Fibroblast of lung (primary cell): ENCODE results near the gene METAP1D. TPM values are rescaled to one million over a fixed set of nuclear protein-coding genes. Genes with fewer than 3 reads are reported as not detected.

Experiments
- DNase-seq, 2 donors: peaks; one replicate each; pipeline versions ENCODE4 v3.0.0 to v3.0.0-alpha.2; 2010; ENCODE audit warnings: low read depth in 2 of 2
- H2AFZ ChIP-seq: 2 replicates; pipeline ENCODE4 v1.5.1; 2012; ENCODE audit warnings: low read length, control low read depth, inconsistent platforms
- H3K27ac ChIP-seq: 2 replicates; pipeline ENCODE4 v1.5.1; 2011; ENCODE audit warnings: low read length, control low read depth; ENCODE audit not compliant: insufficient read depth
- H3K27me3 ChIP-seq: 2 replicates; pipeline ENCODE4 v1.5.1; 2011; ENCODE audit warnings: mild to moderate bottlenecking, low read length; ENCODE audit not compliant: control insufficient read depth, insufficient read depth
- H3K36me3 ChIP-seq: 2 replicates; pipeline ENCODE4 v1.5.1; 2011; ENCODE audit warnings: low read length; ENCODE audit not compliant: control insufficient read depth, insufficient read depth
- H3K4me1 ChIP-seq: 2 replicates; pipeline ENCODE4 v1.5.1; 2011; ENCODE audit warnings: low read length; ENCODE audit not compliant: control insufficient read depth, insufficient read depth; ENCODE audit errors: extremely low read depth
- H3K4me2 ChIP-seq: 2 replicates; pipeline ENCODE4 v1.5.1; 2011; ENCODE audit warnings: low read length, control low read depth; ENCODE audit not compliant: insufficient read depth; ENCODE audit errors: extremely low read depth
- H3K4me3 ChIP-seq, 4 experiments: fragments of 200-600 bp in 1 of 4; sonication (generic) in 1 of 4; replicated peaks in 1 of 4; 2 replicates each; pipeline ENCODE4 v1.5.1; 2011 to 2016; ENCODE audit warnings: low read length in 4 of 4, low read depth in 3 of 4, mild to moderate bottlenecking in 3 of 4, control low read depth in 2 of 4, inconsistent platforms in 1 of 4, mixed read lengths in 1 of 4; ENCODE audit not compliant: insufficient read depth in 1 of 4; ENCODE audit errors: control extremely low read depth in 1 of 4
- H3K79me2 ChIP-seq: 2 replicates; pipeline ENCODE4 v1.5.1; 2012; ENCODE audit warnings: mild to moderate bottlenecking, low read length, inconsistent platforms; ENCODE audit not compliant: control insufficient read depth, insufficient read depth
- H3K9ac ChIP-seq: 2 replicates; pipeline ENCODE4 v1.5.1; 2011; ENCODE audit warnings: mild to moderate bottlenecking, low read length, control low read depth; ENCODE audit not compliant: insufficient read depth
- H3K9me3 ChIP-seq: 2 replicates; pipeline ENCODE4 v1.5.1; 2012; ENCODE audit warnings: low read depth, low read length; ENCODE audit not compliant: control insufficient read depth, insufficient read depth
- H4K20me1 ChIP-seq: 2 replicates; pipeline ENCODE4 v1.5.1; 2011; ENCODE audit warnings: low read length; ENCODE audit not compliant: control insufficient read depth, insufficient read depth; ENCODE audit errors: extremely low read depth
- CTCF ChIP-seq, 2 donors: IDR thresholded peaks in 1 of 2; conservative IDR thresholded peaks in 1 of 2; 1 replicate in 1 of 2; 2 replicates in 1 of 2; pipeline ENCODE4 v1.5.1; 2011 to 2012; ENCODE audit warnings: low read length in 2 of 2, control low read depth in 1 of 2, inconsistent platforms in 1 of 2, low read depth in 1 of 2, mild to moderate bottlenecking in 1 of 2
- EZH2 ChIP-seq: IDR thresholded peaks from 2 replicates; pipeline ENCODE4 v1.5.1; 2012; ENCODE audit warnings: low read length, control low read depth, mild to moderate bottlenecking; ENCODE audit errors: missing control alignments
- polyA plus RNA-seq, 2 donors: library from polyadenylated mRNA; depleted of rRNA in 1 of 2; stranded (reverse) in 1 of 2; unstranded in 1 of 2; fragments of >200 nt; gene quantifications; 2 replicates each; pipeline ENCODE4 v1.2.1, GENCODE V29; 2011 to 2012; ENCODE audit warnings: missing spikeins in 1 of 2
- total RNA-seq: library from RNA; depleted of rRNA; stranded (reverse); fragments of >200 nt; gene quantifications from 2 replicates; pipeline ENCODE4 v1.2.1, GENCODE V29; 2014

METAP1D gene
- total and polyA plus RNA-seq, 2 donors (not counting 1 experiment from before 2014, with no cell fraction given) = 6.7 to 6.8 TPM

GRCh38 chr2:172048508-172049503, 49.1 kb downstream of the METAP1D start:
- Histone ChIP-seq H3K4me2 (no peak overlapping the region), H3K27me3 (no peaks in the 10 kb centered on the region)

GRCh38 chr2:172049567-172050120, 49.9 kb downstream of the METAP1D start:
- DNase-seq = no peak
- H3K27me3 ChIP-seq = no peaks in the 10 kb centered on the region
- H3K4me1 ChIP-seq = no peaks in the 10 kb centered on the region
- H2AFZ ChIP-seq = no peak overlapping the region
- no peak overlapping the region for H3K4me2 ChIP-seq
- H3K9ac ChIP-seq = no peak overlapping the region
- H4K20me1 ChIP-seq = no peaks in the 10 kb centered on the region
- H3K79me2 ChIP-seq = no peaks in the 10 kb centered on the region
- no peak overlapping the region for H3K27ac ChIP-seq
- TF ChIP-seq CTCF (conservative IDR thresholded peaks at IDR 0.05 in 1 of 2, IDR thresholded peaks at IDR 0.05 in 1 of 2; ENCODE audit: low read depth in 1 of 2, low read length in 2 of 2) = no peak
- no peak for TF ChIP-seq EZH2
- no peak overlapping the region for H3K4me3 ChIP-seq
- no peaks in the 10 kb centered on the region for H3K36me3 ChIP-seq
- H3K9me3 ChIP-seq = no peaks in the 10 kb centered on the region

More at GRCh38 chr2:172048508-172049503, 49.1 kb downstream of the METAP1D start:
- Histone ChIP-seq H2AFZ (no peak overlapping the region), H3K9ac (no peak overlapping the region), H3K9me3 (no peaks in the 10 kb centered on the region), H3K27ac (no peak overlapping the region), H3K4me3 (no peak overlapping the region), H4K20me1 (no peaks in the 10 kb centered on the region), H3K79me2 (no peaks in the 10 kb centered on the region), H3K4me1 (no peaks in the 10 kb centered on the region), H3K36me3 (no peaks in the 10 kb centered on the region)
- no peak for DNase-seq
- TF ChIP-seq EZH2 (no peak), CTCF (conservative IDR thresholded peaks at IDR 0.05 in 1 of 2, IDR thresholded peaks at IDR 0.05 in 1 of 2; ENCODE audit: low read depth in 1 of 2, low read length in 2 of 2) (no peak)

GRCh38 chr2:172050479-172051125, 50.8 kb downstream of the METAP1D start:
- no peak overlapping the region for H3K27ac ChIP-seq
- no peak for TF ChIP-seq EZH2
- TF ChIP-seq CTCF (conservative IDR thresholded peaks at IDR 0.05 in 1 of 2, IDR thresholded peaks at IDR 0.05 in 1 of 2; ENCODE audit: low read depth in 1 of 2, low read length in 2 of 2) = no peak
- H3K4me3 ChIP-seq = no peak overlapping the region
- no peak overlapping the region for H3K9ac ChIP-seq
- no peak overlapping the region for H3K4me2 ChIP-seq
- H3K9me3 ChIP-seq = no peaks in the 10 kb centered on the region
- no peaks in the 10 kb centered on the region for H4K20me1 ChIP-seq
- H3K79me2 ChIP-seq = no peaks in the 10 kb centered on the region
- H3K27me3 ChIP-seq = no peaks in the 10 kb centered on the region
- no peak overlapping the region for H2AFZ ChIP-seq
- no peak for DNase-seq
- H3K36me3 ChIP-seq = no peaks in the 10 kb centered on the region
- no peaks in the 10 kb centered on the region for H3K4me1 ChIP-seq
